Right cardiac atrium (tissue), 5 donors: ENCODE results near the gene PAFAH1B2. TPM values are rescaled to one million over a fixed set of nuclear protein-coding genes. Genes with fewer than 3 reads are reported as not detected.
"Not testable (repeated sequence)": the region's sequence is repeated elsewhere in the genome, so short reads cannot be mapped to it uniquely, and the experiment has no call there.

ENCODE experiments used
- ATAC-seq, 2 donors: fragments of 200-7000 bp; cut with Tn5 transposase; one replicate each; pipeline versions ENCODE4 v1.8.0 to v1.9.1; 2020; ENCODE audit warnings: moderate library complexity in 2 of 2, mild to moderate bottlenecking in 1 of 2
- DNase-seq, 3 donors: peaks; one replicate each; pipeline ENCODE4 v3.0.0-alpha.2; 2020
- H3K27ac ChIP-seq: one replicate; pipeline ENCODE4 v1.5.1; 2013; ENCODE audit warnings: mild to moderate bottlenecking, low read length, control low read depth, moderate library complexity
- H3K27me3 ChIP-seq: one replicate; pipeline ENCODE4 v1.6.1; 2013; ENCODE audit not compliant: control insufficient read depth, insufficient read depth
- H3K4me1 ChIP-seq: one replicate; pipeline ENCODE4 v1.6.1; 2013; ENCODE audit warnings: low read length; ENCODE audit not compliant: control insufficient read depth, insufficient read depth
- H3K4me3 ChIP-seq: one replicate; pipeline ENCODE4 v1.5.1; 2013; ENCODE audit warnings: low read length, control low read depth
- H3K9me3 ChIP-seq: one replicate; pipeline ENCODE4 v1.6.1; 2013; ENCODE audit warnings: low read length; ENCODE audit not compliant: control insufficient read depth
- WGBS: extraction: QIAGEN DNeasy Blood & Tissue Kit; methylation state at CpG from one replicate; pipeline ENCODE4 v1.1.7; 2013; 5-methylcytosine and 5-hydroxymethylcytosine counted together
- intact Hi-C, 4 donors: fragments of 100-400 bp; cut with DNase I; formaldehyde crosslinking; loops; one replicate each; pipeline versions ENCODE4 v1.11.0 to v1.14.0; 2022 to 2023
- polyA plus RNA-seq: library from polyadenylated mRNA; stranded (reverse); fragments of 200-250 nt; gene quantifications from one replicate; pipeline ENCODE4 v1.2.3, GENCODE V29; 2013
- total RNA-seq, 4 donors: library from RNA; stranded (reverse); fragmentation: NEBNext Ultra II Directional; extraction: Animal tissue kit (Norgen Biotek cat#: 25700); gene quantifications; one replicate each; pipeline ENCODE4 v1.2.1, GENCODE V29; 2021
- donor health status: healthy with polysubstance abuse.
- donor health status: DM: no; HTN: yes; CAD: no.
- donor health status: DM: no; HTN: no; CAD: no.
- donor health status: DM: no; HTN: yes; CAD: no; lungs with severe emphysema.
- donor health status: DM: yes; HTN: yes; CAD: no.

PAFAH1B2 gene
- total and polyA plus RNA-seq, 5 donors: 20.4 to 68.1 (median 57.1) TPM

DNA sequence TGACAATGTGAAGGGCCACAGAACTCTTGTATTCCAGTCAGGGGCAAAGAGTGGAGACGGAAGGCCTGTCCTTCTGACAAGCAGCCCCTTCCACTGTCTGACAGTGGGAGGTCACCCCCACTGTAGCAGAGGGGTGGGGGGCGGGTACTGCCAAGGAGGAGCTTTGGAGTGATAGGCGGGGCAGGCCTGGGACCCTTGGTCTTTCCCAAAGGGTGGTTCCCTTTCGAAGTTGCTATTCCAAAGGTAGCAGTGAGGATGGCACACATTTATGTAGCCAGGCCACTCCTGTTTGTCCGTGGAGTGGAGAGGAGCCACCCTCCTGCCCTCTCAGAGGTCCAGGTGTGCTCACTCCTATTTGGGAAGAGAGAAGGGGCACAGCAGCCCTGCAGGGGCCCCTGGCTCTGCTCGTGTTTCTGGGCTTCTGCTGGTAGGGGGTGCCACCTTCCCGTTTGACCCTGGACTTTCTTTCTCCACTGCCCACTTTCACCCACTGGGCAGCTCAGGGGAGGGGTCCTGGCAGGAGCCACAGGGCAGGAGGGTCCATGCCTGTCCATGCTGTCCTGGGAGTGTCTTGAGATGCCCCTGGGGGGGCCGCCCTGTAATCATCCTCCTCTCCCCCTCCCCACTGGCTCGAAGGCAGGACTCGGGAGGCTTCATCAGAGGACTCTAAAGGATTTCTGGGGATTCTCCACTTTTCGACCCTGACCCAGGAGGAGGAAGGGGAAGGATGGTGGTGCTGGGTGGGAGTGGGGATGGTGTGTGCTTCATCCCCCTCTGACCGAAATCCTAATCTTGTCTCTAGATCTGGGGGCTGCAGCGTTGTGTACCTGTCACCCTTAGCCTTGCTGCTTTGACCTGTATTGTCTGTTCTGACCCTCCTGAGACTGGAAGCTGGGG lies 56.1 kb downstream of the PAFAH1B2 start:
- peaks cover 9% of the 10 kb centered on the region for H3K4me1 ChIP-seq
- no peaks in the 10 kb centered on the region for H3K27me3 ChIP-seq
- peak overlapping the region; percentile 43 for H3K27ac ChIP-seq
- H3K9me3 ChIP-seq: no peaks in the 10 kb centered on the region
- intact Hi-C loops: no loop called here
- H3K4me3 ChIP-seq: peak overlapping the region; percentile 40
- ATAC-seq (peak; percentile 5 to 8), DNase-seq (peak; percentile 43 to 65 (median 64))
- WGBS: 32% methylated on average over 13 of the region's 13 CpGs

DNA sequence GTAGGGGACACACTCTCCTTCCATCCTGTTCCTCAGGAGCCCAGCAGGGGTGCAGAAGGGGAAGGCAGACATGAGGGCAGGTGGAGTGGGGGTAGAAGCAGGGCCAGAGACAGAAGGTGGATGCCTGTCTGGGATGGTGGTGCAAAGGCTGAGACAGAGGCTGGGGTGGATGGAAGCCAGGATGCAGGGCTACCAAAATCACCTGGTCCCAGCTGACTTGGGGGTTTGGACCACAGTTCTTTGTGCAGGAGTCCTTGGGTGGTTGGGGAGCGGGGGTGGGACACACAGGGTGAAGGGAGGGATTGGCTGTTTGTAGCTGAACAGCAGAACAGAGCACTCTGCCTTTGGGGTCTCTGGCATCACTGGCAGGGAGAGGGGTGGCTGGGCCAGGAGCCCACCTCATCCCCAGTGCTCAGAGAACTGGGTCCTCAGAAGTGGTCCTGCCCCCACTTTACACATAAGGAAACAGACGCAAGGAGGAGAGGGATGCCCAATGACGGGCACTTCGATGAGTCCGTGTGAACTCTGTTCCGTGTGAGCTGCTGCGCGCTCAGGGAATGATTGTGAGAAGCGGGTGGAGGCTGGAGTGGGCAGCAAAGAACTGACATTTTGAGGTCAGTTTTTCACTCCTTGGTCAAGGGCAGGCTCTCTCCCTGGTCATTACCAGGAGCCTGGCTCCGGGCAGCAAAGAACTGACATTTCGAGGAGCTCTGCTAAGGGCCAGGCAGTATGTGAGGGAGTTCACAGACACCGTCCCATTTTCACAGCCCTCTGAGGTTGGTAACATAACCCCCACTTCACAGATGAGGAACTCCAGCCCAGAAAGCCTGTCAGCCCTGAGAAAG lies 56.9 kb downstream of the PAFAH1B2 start:
- ATAC-seq (no peak), DNase-seq (peak; percentile 28 to 66 (median 57))
- H3K27me3 ChIP-seq: no peaks in the 10 kb centered on the region
- no peaks in the 10 kb centered on the region for H3K9me3 ChIP-seq
- intact Hi-C loops: no loop called here
- peaks cover 13% of the 10 kb centered on the region for H3K4me1 ChIP-seq
- peak overlapping the region; percentile 43 for H3K27ac ChIP-seq
- H3K4me3 ChIP-seq: peak overlapping the region; percentile 40
- WGBS: 40% methylated on average over 12 of the region's 12 CpGs

DNA sequence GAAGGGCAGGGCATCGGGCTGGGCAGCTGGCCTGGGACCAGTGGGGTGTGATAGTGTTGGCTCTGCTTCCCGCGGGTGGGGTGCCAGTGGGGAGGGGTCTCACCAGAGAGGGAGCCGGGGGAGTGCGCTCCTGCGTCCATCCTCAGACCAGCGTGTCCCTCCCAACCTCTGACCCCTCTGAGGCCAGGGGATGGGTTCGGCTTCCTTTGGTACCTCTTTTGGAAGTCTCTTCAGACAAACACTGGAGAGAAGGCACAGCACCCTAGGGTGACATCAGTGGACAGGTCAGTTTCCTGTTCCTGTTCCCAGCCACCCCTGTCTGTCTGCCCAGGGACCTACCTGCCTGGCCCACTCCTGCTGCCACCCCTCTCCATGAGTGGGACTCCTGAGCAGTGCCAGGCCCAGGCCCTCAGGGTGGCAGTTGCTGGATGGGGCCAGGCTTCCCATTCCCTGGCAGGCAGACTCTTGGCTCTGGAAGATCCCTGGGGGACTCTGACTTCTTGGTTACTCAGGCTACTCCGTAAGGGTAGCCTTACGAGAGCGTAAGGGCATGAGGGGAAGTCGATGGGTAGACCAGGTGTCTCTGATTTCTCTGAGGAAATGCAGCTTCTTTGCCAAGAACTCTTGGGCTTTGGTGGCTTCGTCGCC lies 57.7 kb downstream of the PAFAH1B2 start:
- ATAC-seq: no peak
- H3K4me1 ChIP-seq: peaks cover 13% of the 10 kb centered on the region
- intact Hi-C loops: no loop called here
- H3K27ac ChIP-seq: peak overlapping the region; percentile 43
- DNase-seq: peak in 2 of 3 donors; percentile 76 to 82
- H3K27me3 ChIP-seq: no peaks in the 10 kb centered on the region
- WGBS: 41% methylated on average over 14 of the region's 14 CpGs
- no peaks in the 10 kb centered on the region for H3K9me3 ChIP-seq
- H3K4me3 ChIP-seq: peak overlapping the region; percentile 40

DNA sequence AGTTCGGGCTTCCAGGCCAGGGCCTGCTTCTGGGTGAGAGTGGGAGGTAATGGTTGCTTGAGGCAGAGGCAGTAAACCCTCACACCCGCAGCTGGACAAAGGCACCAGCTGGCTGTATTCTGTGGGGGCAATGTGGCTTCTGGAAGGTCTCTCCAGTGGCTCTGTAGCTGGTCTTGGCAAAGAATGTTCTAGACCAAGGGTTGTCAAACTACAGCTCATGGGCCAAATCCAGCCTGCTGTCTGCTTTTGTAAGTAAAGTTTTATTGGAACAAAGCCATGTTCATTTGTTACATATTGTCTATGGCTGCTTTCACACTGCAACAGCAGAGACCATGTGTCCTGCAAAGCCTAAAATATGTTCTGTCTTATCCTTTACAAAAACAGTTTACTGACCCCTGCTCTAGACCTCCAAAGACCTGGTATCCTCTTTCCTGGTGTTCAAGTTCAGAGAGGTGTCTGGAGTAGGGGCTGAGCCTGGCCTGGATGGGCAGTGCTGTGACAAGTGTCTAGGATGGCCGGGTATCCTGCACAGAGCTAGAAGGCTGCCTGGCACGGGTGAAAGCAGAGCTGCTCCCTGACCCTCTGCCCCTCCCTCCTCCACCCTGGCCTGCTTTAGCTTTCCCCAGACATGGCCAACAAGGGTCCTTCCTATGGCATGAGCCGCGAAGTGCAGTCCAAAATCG lies 58.4 kb downstream of the PAFAH1B2 start:
- Histone ChIP-seq H3K27ac (peak overlapping the region; percentile 43), H3K27me3 (no peaks in the 10 kb centered on the region), H3K4me3 (peak overlapping the region; percentile 40), H3K9me3 (no peaks in the 10 kb centered on the region), H3K4me1 (peaks cover 13% of the 10 kb centered on the region)
- ATAC-seq (no peak), DNase-seq (peak in 2 of 3 donors; percentile 48 to 56)
- WGBS: 64% methylated on average over 7 of the region's 7 CpGs
- intact Hi-C loops: no loop called here

DNA sequence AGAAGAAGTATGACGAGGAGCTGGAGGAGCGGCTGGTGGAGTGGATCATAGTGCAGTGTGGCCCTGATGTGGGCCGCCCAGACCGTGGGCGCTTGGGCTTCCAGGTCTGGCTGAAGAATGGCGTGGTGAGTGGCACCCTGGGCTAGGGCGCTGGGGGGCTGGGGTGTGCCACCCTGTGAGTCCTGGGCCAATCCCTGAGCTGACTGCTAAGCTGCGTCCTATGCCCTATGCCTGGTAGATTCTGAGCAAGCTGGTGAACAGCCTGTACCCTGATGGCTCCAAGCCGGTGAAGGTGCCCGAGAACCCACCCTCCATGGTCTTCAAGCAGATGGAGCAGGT lies 59.0 kb downstream of the PAFAH1B2 start:
- 92% methylated on average over 10 of the region's 10 CpGs for WGBS
- Histone ChIP-seq H3K4me1 (peaks cover 13% of the 10 kb centered on the region), H3K4me3 (no peak overlapping the region), H3K27ac (no peak overlapping the region), H3K27me3 (no peaks in the 10 kb centered on the region), H3K9me3 (no peaks in the 10 kb centered on the region)
- ATAC-seq: no peak
- intact Hi-C loops: no loop called here
- peak in 2 of 3 donors; percentile 53 to 54 for DNase-seq

DNA sequence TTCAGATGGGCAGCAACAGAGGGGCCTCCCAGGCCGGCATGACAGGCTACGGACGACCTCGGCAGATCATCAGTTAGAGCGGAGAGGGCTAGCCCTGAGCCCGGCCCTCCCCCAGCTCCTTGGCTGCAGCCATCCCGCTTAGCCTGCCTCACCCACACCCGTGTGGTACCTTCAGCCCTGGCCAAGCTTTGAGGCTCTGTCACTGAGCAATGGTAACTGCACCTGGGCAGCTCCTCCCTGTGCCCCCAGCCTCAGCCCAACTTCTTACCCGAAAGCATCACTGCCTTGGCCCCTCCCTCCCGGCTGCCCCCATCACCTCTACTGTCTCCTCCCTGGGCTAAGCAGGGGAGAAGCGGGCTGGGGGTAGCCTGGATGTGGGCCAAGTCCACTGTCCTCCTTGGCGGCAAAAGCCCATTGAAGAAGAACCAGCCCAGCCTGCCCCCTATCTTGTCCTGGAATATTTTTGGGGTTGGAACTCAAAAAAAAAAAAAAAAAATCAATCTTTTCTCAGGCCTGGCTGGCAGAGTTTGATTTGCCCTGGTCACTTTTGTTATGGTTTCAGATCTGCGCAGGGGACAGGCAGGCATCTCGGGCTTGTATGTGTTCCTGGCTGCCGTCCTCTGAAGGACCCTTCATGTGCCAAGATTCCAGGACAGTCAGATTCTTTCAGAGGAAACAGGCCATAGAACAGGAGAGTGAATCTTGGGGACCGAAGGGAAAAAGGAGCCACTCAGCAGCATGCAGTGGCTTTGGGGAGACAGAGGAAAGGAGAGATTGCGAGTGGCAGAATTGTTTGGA lies 60.4 kb downstream of the PAFAH1B2 start:
- Histone ChIP-seq H3K27me3 (no peaks in the 10 kb centered on the region), H3K4me3 (no peak overlapping the region), H3K4me1 (peaks cover 13% of the 10 kb centered on the region), H3K9me3 (no peaks in the 10 kb centered on the region), H3K27ac (no peak overlapping the region)
- 56% methylated on average over 17 of the region's 17 CpGs for WGBS
- peak in 2 of 3 donors; percentile 60 to 71 for DNase-seq
- no peak for ATAC-seq
- intact Hi-C loops: loop anchor here in 1 of 4 donors (5.0 kb wide), 1 partner anchor 72 kb away; no protein-coding TSS in a partner anchor

DNA sequence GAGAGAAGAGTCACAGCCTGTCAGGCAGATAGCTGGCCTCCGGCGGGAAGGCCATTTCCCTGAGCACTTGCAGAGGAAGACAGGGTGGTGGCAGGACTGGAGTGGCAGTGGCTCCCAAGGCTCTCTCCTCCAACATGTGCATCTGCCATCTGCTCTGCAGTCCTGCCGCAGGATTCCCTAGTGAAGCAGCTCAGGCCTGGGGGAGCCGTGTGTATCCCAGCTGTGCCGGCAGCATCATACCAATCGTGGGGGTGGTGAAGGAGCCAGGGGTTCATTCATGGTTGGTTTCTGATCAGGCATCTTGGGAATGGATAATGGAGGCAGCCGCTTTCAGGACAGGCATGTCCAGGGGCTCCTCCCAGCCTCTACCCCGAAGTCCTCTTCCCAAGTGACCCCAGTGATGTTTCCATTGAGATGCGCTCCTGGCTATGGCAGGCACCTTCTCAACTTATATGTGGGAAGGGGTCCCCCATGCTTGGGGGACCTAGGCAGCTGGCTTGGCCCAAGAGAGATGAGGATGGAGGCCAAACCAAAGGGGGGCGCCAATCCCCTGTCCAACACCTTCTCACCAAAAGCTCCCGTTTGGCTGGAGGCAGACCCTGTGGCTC lies 61.2 kb downstream of the PAFAH1B2 start:
- intact Hi-C loops: loop anchor here in 1 of 4 donors (5.0 kb wide), 1 partner anchor 73 kb away; no protein-coding TSS in a partner anchor
- H3K4me3 ChIP-seq: no peak overlapping the region
- DNase-seq (peak in 2 of 3 donors; percentile 34 to 52), ATAC-seq (no peak)
- H3K9me3 ChIP-seq: no peaks in the 10 kb centered on the region
- H3K27ac ChIP-seq: peak overlapping the region; percentile 71
- peaks cover 13% of the 10 kb centered on the region for H3K4me1 ChIP-seq
- WGBS: 72% methylated on average over 11 of the region's 11 CpGs
- no peaks in the 10 kb centered on the region for H3K27me3 ChIP-seq

DNA sequence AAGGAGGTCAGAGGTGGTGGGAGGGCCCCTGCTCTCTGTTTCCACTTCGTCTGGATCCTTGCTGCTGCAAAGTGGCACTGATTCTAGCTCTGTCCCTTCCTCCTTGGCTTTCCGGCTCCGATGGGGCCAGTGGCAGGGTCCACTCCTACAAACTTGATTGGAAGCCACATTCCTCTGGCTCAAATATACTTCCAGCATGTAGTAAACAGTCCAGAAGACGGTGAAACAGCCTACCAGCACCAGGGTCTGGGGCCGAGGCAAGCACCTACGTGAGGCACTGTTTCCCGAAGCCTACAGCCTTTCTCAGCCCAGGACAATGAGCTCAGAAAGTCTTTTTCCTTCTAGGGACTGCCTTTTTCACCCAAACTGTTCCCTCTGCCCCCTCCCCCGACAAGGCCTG lies 62.0 kb downstream of the PAFAH1B2 start:
- H3K9me3 ChIP-seq, H3K4me3 ChIP-seq, H3K27me3 ChIP-seq: not testable (repeated sequence)
- Histone ChIP-seq H3K27ac (peak overlapping the region; percentile 5), H3K4me1 (peaks cover 13% of the 10 kb centered on the region)
- ATAC-seq (peak in 1 of 2 donors; percentile 1), DNase-seq (peak in 2 of 3 donors; percentile 33 to 62)
- intact Hi-C loops: loop anchor here in 1 of 4 donors (5.0 kb wide), 1 partner anchor 74 kb away; no protein-coding TSS in a partner anchor
- WGBS: 60% methylated on average over 8 of the region's 8 CpGs

DNA sequence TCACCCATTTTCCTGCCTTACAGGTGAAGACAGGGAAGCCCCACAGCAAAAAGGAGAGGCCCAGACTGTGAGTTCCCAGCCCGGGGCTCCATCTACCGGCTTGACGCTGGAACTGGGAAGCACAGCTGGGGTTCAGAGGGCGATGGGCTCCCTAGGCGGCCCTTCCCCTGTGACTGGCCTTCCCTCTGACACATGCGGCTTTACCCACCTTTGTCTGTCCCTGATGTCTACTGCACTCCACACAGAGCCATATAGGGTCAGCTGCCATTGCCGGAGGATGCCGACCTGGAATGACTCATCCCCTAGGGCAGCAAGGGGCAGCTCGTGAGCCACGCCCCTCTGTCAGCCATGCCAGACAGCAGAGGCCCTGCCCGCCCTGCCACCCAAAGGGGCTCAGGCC lies 62.8 kb downstream of the PAFAH1B2 start:
- H3K27ac ChIP-seq, H3K9me3 ChIP-seq, H3K4me3 ChIP-seq, H3K27me3 ChIP-seq: not testable (repeated sequence)
- WGBS: 78% methylated on average over 6 of the region's 11 CpGs
- intact Hi-C loops: loop anchor here in 1 of 4 donors (5.0 kb wide), 1 partner anchor 75 kb away; no protein-coding TSS in a partner anchor
- DNase-seq (peak in 2 of 3 donors; percentile 41 to 57), ATAC-seq (peak; percentile 12 to 38)
- peaks cover 11% of the 10 kb centered on the region for H3K4me1 ChIP-seq
